ENCODE measurements around the gene TTLL11.
"Not testable (repeated sequence)": the region's sequence is repeated elsewhere in the genome, so short reads cannot be mapped to it uniquely, and the experiment has no call there.

The TTLL11 gene

GRCh38 chr9:122125158-122125508 is 32.0 kb upstream of the TTLL11 start:
- peak; percentile 78 for DNase-seq (ENCODE audit: low spot score)

- no peak for DNase-seq (ENCODE audit: low spot score)
Observed at GRCh38 chr9:122124528-122124927, 31.4 kb upstream of the TTLL11 start.

- DNase-seq (ENCODE audit: low spot score), result no peak
Observed at GRCh38 chr9:122124048-122124447, 30.9 kb upstream of the TTLL11 start.

- peak; percentile 70 for DNase-seq (ENCODE audit: low spot score)
Observed at GRCh38 chr9:122122903-122123632, 30.0 kb upstream of the TTLL11 start.

GRCh38 chr9:122122468-122122867 is 29.4 kb upstream of the TTLL11 start:
- no peak for DNase-seq (ENCODE audit: low spot score)

GRCh38 chr9:122121931-122122330 is 28.8 kb upstream of the TTLL11 start:
- no peak for DNase-seq (ENCODE audit: low spot score)

GRCh38 chr9:122121391-122121790 is 28.3 kb upstream of the TTLL11 start:
- DNase-seq (ENCODE audit: low spot score), result no peak

GRCh38 chr9:122120316-122121071 is 27.4 kb upstream of the TTLL11 start:
- no peak for DNase-seq (ENCODE audit: low spot score)

GRCh38 chr9:122119721-122120120 is 26.6 kb upstream of the TTLL11 start:
- no peak for DNase-seq (ENCODE audit: low spot score)

GRCh38 chr9:122119166-122119521 is 26.0 kb upstream of the TTLL11 start:
- DNase-seq (ENCODE audit: low spot score), result no peak

- DNase-seq (ENCODE audit: low spot score), result no peak
Observed at GRCh38 chr9:122118343-122119165, 25.4 kb upstream of the TTLL11 start.

- DNase-seq (ENCODE audit: low spot score), result not testable (repeated sequence)
Observed at GRCh38 chr9:122117241-122117640, 24.1 kb upstream of the TTLL11 start.

- no peak for DNase-seq (ENCODE audit: low spot score)
Observed at GRCh38 chr9:122116448-122117173, 23.5 kb upstream of the TTLL11 start.

- no peak for DNase-seq (ENCODE audit: low spot score)
Observed at GRCh38 chr9:122116040-122116439, 22.9 kb upstream of the TTLL11 start.

GRCh38 chr9:122115176-122116035 is 22.3 kb upstream of the TTLL11 start:
- no peak for DNase-seq (ENCODE audit: low spot score)

- no peak for DNase-seq (ENCODE audit: low spot score)
Observed at GRCh38 chr9:122113574-122113973, 20.5 kb upstream of the TTLL11 start.

- DNase-seq (ENCODE audit: low spot score), result no peak
Observed at GRCh38 chr9:122112238-122112637, 19.1 kb upstream of the TTLL11 start.

- no peak for DNase-seq (ENCODE audit: low spot score)
Observed at GRCh38 chr9:122111413-122112085, 18.4 kb upstream of the TTLL11 start.

GRCh38 chr9:122110100-122110833 is 17.2 kb upstream of the TTLL11 start:
- DNase-seq (ENCODE audit: low spot score), result no peak
